ENCODE measurements around the gene NKD1. TPM values are rescaled to one million over a fixed set of nuclear protein-coding genes. Genes with fewer than 3 reads are reported as not detected.

The NKD1 gene
- total and polyA plus RNA-seq, 8 donors: 0.44 to 284 (median 2.1) TPM

DNA sequence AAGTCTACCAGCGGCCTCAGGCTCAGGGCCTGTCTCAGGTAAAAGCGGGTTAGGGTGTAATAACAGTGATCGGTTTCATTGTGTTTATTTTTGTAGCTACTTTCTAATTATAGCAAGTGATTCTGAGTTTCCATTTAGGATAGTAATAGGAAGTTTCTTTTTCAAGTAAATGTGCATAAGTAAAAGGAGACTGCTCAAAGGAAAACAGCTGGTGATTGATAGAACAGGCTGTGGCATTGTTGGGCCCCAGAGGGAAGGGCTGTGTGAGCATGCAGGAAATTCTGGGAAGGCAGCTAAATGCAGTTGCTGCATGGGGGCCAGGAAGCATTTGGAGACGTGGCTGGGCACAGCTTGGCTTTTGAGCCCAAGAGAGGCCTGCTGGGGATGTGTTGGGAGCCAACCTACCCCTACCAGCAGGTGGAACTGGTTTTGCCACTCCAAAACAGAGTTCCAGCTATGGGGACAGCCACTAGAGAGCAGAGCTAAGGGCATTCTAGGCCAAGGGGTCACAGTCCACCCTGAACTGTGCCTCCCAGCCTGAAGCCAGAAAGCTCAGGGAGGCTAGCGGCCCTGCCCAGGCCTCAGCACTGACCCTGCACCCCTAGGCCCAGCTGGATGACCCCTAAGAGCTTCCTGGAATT, 120.3 kb downstream of the NKD1 start:
- Histone ChIP-seq H3K4me3 (no peak overlapping the region), H3K27me3 (peaks cover 0 to 6% (median 0%) of the 10 kb centered on the region in 3 donors), H3K9me3 (peaks cover 0 to 25% (median 19%) of the 10 kb centered on the region in 4 donors), H3K4me1 (peaks cover 0 to 29% (median 18%) of the 10 kb centered on the region in 4 donors), H3K36me3 (peaks cover 0 to 11% (median 7%) of the 10 kb centered on the region in 4 donors), H3K27ac (peak overlapping the region in 3 of 5 donors; percentile 25 to 58 (median 34))
- WGBS, 5 donors: 41 to 56% (median 44%) methylated on average over 5 of the region's 5 CpGs
- no peak for TF ChIP-seq POLR2A (IDR thresholded peaks at IDR 0.05)
- TF ChIP-seq, protein P1, sequence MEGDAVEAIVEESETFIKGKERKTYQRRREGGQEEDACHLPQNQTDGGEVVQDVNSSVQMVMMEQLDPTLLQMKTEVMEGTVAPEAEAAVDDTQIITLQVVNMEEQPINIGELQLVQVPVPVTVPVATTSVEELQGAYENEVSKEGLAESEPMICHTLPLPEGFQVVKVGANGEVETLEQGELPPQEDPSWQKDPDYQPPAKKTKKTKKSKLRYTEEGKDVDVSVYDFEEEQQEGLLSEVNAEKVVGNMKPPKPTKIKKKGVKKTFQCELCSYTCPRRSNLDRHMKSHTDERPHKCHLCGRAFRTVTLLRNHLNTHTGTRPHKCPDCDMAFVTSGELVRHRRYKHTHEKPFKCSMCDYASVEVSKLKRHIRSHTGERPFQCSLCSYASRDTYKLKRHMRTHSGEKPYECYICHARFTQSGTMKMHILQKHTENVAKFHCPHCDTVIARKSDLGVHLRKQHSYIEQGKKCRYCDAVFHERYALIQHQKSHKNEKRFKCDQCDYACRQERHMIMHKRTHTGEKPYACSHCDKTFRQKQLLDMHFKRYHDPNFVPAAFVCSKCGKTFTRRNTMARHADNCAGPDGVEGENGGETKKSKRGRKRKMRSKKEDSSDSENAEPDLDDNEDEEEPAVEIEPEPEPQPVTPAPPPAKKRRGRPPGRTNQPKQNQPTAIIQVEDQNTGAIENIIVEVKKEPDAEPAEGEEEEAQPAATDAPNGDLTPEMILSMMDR (IDR thresholded peaks at IDR 0.05): peak in 1 of 7 experiments; percentile 6
- DNase-seq: peak; percentile 56 to 68
- intact Hi-C loops (cut with DNase I; ENCODE audit: low total_unique reads): loop anchor here (10.0 kb wide), 1 partner anchor 294 kb away; no protein-coding TSS in a partner anchor

DNA sequence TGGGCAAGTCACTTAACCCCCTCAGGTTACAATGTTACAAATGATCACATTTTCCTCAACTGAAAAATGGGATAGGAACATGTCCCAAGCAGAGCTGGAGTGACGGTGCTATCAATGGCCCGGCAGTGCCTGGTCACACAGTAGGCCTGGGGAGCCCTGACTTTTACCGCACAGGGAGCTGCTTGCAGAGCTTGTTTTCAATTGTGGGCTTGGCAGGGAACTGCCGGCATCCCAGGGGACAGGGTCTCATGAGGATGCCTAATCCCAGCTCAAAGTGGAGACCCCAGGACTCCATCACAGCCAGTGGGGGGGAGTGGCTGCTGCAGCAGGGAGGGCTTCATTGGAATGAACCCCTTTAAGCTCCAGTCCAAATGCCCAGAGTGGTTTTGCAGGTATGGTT, 121.5 kb downstream of the NKD1 start:
- peaks cover 0 to 10% (median 0%) of the 10 kb centered on the region in 3 donors for H3K27me3 ChIP-seq
- 92 to 100% (median 98%) methylated on average over 2 to 4 of the region's 4 CpGs for WGBS, 5 donors
- H3K36me3 ChIP-seq: peaks cover 3 to 22% (median 16%) of the 10 kb centered on the region in 4 donors
- no peak for DNase-seq
- H3K9me3 ChIP-seq: peaks cover 0 to 33% (median 25%) of the 10 kb centered on the region in 4 donors
- no peak overlapping the region for H3K4me3 ChIP-seq
- intact Hi-C loops (cut with DNase I; ENCODE audit: low total_unique reads): loop anchor here (10.0 kb wide), 1 partner anchor 295 kb away; no protein-coding TSS in a partner anchor
- TF ChIP-seq EP300 (IDR thresholded peaks at IDR 0.05) (no peak), POLR2AphosphoS5 (IDR thresholded peaks at IDR 0.05) (no peak)
- no peak overlapping the region for H3K27ac ChIP-seq
- peaks cover 0 to 29% (median 17%) of the 10 kb centered on the region in 4 donors for H3K4me1 ChIP-seq

- H3K27me3 ChIP-seq: peaks cover 0 to 10% (median 0%) of the 10 kb centered on the region in 3 donors
- peaks cover 0 to 33% (median 25%) of the 10 kb centered on the region in 4 donors for H3K9me3 ChIP-seq
- WGBS, 5 donors: 89 to 93% (median 92%) methylated on average over 6 of the region's 6 CpGs
- no peak overlapping the region for H3K4me3 ChIP-seq
- TF ChIP-seq, protein P1 (IDR thresholded peaks at IDR 0.05): no peak
- TF ChIP-seq POLR2AphosphoS5 (IDR thresholded peaks at IDR 0.05) (no peak), EP300 (IDR thresholded peaks at IDR 0.05) (no peak), POLR2A (IDR thresholded peaks at IDR 0.05) (no peak)
- no peak for DNase-seq
- H3K36me3 ChIP-seq: peaks cover 3 to 27% (median 19%) of the 10 kb centered on the region in 4 donors
- intact Hi-C loops (cut with DNase I; ENCODE audit: low total_unique reads): no loop called here
- H3K4me1 ChIP-seq: peaks cover 0 to 22% (median 12%) of the 10 kb centered on the region in 4 donors
- H3K27ac ChIP-seq: no peak overlapping the region
These were observed 122.3 kb downstream of the NKD1 start for GRCh38 chr16:50670476-50670875.

DNA sequence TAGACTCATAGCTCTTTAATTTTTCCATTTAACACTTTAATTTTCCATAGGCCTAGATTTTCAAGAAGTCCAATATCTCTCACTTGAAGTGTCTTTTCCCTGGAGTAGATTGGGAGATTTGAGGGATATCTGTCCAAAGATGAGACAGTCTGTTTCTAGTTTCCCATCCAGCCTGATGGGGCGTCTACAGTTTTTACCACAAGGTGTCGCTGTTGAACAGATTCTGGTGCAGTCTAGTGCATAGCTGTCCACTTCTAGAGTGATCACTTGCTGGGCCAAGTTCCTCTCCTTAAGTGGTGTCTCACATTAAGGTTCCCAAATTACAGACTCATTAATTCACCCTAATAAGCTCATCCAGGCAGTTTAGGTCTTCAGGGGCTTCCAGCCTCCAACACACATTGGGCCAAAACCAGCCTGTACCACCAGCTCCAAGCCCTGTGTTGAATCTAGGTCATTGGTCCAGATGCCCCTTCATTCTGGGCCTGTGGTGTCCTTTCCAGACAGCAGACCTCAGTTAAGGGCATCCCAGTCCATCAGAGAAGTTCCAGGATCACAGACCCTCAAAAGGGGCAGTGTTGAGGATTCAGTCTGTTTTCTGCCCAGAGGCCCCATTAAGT, 123.6 kb downstream of the NKD1 start:
- DNase-seq: no peak
- Histone ChIP-seq H3K4me3 (no peak overlapping the region), H3K36me3 (peaks cover 3 to 38% (median 25%) of the 10 kb centered on the region in 4 donors), H3K27ac (no peak overlapping the region), H3K9me3 (peaks cover 0 to 33% (median 25%) of the 10 kb centered on the region in 4 donors), H3K27me3 (peaks cover 0 to 10% (median 0%) of the 10 kb centered on the region in 3 donors), H3K4me1 (peaks cover 0 to 17% (median 11%) of the 10 kb centered on the region in 4 donors)
- intact Hi-C loops (cut with DNase I; ENCODE audit: low total_unique reads): no loop called here
- TF ChIP-seq, protein P1 (IDR thresholded peaks at IDR 0.05): peak in 2 of 7 experiments; percentile 14 to 33
- TF ChIP-seq POLR2A (IDR thresholded peaks at IDR 0.05) (no peak), EP300 (IDR thresholded peaks at IDR 0.05) (no peak)
- 52 to 72% (median 58%) methylated on average over 2 of the region's 2 CpGs for WGBS, 5 donors

All from stomach (tissue), 9 donors.